Upper lobe of left lung (tissue), 6 donors: ENCODE data around the gene NRXN3. TPM values are rescaled to one million over a fixed set of nuclear protein-coding genes. Genes with fewer than 3 reads are reported as not detected.

ENCODE experiments used
- ATAC-seq, 2 donors: fragments of 200-7000 bp; cut with Tn5 transposase; one replicate each; pipeline ENCODE4 v1.9.1; 2022; ENCODE audit warnings: mild to moderate bottlenecking in 2 of 2, moderate library complexity in 2 of 2; ENCODE audit not compliant: low FRiP score in 2 of 2
- DNase-seq, 2 donors: peaks; one replicate each; pipeline ENCODE4 v3.0.0-alpha.2; 2019 to 2020
- H3K27ac ChIP-seq, 4 donors: fragments of 200-600 bp; sonication (generic); one replicate each; pipeline ENCODE4 v1.5.1; 2016 to 2019
- H3K27me3 ChIP-seq, 4 donors: fragments of 200-600 bp; sonication (generic); one replicate each; pipeline ENCODE4 v1.5.1; 2017 to 2019
- H3K36me3 ChIP-seq, 4 donors: fragments of 200-600 bp; sonication (generic); one replicate each; pipeline ENCODE4 v1.5.1; 2016 to 2019
- H3K4me1 ChIP-seq, 4 donors: fragments of 200-600 bp; sonication (generic); one replicate each; pipeline ENCODE4 v1.5.1; 2018 to 2019
- H3K4me3 ChIP-seq, 4 donors: fragments of 200-600 bp; sonication (generic); one replicate each; pipeline ENCODE4 v1.5.1; 2017 to 2019; ENCODE audit warnings: mild to moderate bottlenecking in 2 of 4, moderate library complexity in 1 of 4
- H3K9me3 ChIP-seq, 4 donors: fragments of 200-600 bp; sonication (generic); one replicate each; pipeline ENCODE4 v1.5.1; 2018 to 2019
- CTCF ChIP-seq, 6 experiments: fragments of 450-650 bp in 4 of 6; fragments of 200-600 bp in 2 of 6; sonication (generic) in 2 of 6; IDR thresholded peaks; one replicate each; pipeline ENCODE4 v1.5.1; 2016 to 2019; ENCODE audit warnings: antibody characterized with exemption in 6 of 6
- EP300 ChIP-seq, 4 donors: sonication (generic); formaldehyde crosslinking; IDR thresholded peaks; one replicate each; pipeline ENCODE4 v1.5.1; 2017; ENCODE audit warnings: antibody characterized with exemption in 4 of 4, control low read depth in 2 of 4
- POLR2A ChIP-seq, 4 donors: fragments of 450-650 bp; IDR thresholded peaks; one replicate each; pipeline ENCODE4 v1.5.1; 2016 to 2017; ENCODE audit warnings: antibody characterized with exemption in 4 of 4, mild to moderate bottlenecking in 2 of 4
- POLR2AphosphoS5 ChIP-seq, 2 donors: sonication (generic); formaldehyde crosslinking; IDR thresholded peaks; one replicate each; pipeline ENCODE4 v1.5.1; 2017; ENCODE audit warnings: antibody characterized with exemption in 2 of 2
- WGBS, 2 donors: methylation state at CpG; one replicate each; pipeline ENCODE4 v1.1.5; 2017 to 2018; 5-methylcytosine and 5-hydroxymethylcytosine counted together
- total RNA-seq, 6 donors: library from RNA; depleted of rRNA in 4 of 6; stranded (reverse); fragments of >200 nt in 4 of 6; gene quantifications; one replicate each; pipeline versions ENCODE4 v1.1.0 to v1.2.1, GENCODE V29; 2016 to 2021
- donor health status: DM: no; HTN: no; CAD: no; lungs with moderate emphysema.
- donor health status: DM: no; HTN: yes; CAD: no; lungs with severe emphysema.

The NRXN3 gene
- total RNA-seq, 6 donors from 2014 or later = 4.4 to 14.9 (median 7.2) TPM

GRCh38 chr14:79842270-79842669 lies 1672.1 kb downstream of the NRXN3 start:
- Histone ChIP-seq H3K4me1 (no peaks in the 10 kb centered on the region), H3K36me3 (no peaks in the 10 kb centered on the region), H3K4me3 (no peak overlapping the region), H3K27me3 (no peaks in the 10 kb centered on the region), H3K9me3 (no peaks in the 10 kb centered on the region), H3K27ac (no peak overlapping the region)
- 59 to 65% methylated on average over 3 of the region's 3 CpGs for WGBS, 2 donors
- ATAC-seq = peak; percentile 57 to 93
- DNase-seq = peak in 1 of 2 donors; percentile 20
- TF ChIP-seq POLR2AphosphoS5 (IDR thresholded peaks at IDR 0.05) = no peak
- TF ChIP-seq EP300 (IDR thresholded peaks at IDR 0.05) = no peak
- no peak for TF ChIP-seq POLR2A (IDR thresholded peaks at IDR 0.05)
- TF ChIP-seq CTCF (IDR thresholded peaks at IDR 0.05) = no peak

- H3K27ac ChIP-seq = no peak overlapping the region
- no peaks in the 10 kb centered on the region for H3K36me3 ChIP-seq
- TF ChIP-seq POLR2A (IDR thresholded peaks at IDR 0.05) (no peak), EP300 (IDR thresholded peaks at IDR 0.05) (no peak), POLR2AphosphoS5 (IDR thresholded peaks at IDR 0.05) (no peak), CTCF (IDR thresholded peaks at IDR 0.05) (no peak)
- H3K4me3 ChIP-seq = no peak overlapping the region
- 76 to 77% methylated on average over 8 of the region's 8 CpGs for WGBS, 2 donors
- no peak for ATAC-seq
- no peaks in the 10 kb centered on the region for H3K27me3 ChIP-seq
- no peaks in the 10 kb centered on the region for H3K4me1 ChIP-seq
- no peaks in the 10 kb centered on the region for H3K9me3 ChIP-seq
- no peak for DNase-seq
These were observed 1683.0 kb downstream of the NRXN3 start for GRCh38 chr14:79852950-79853744.

- H3K36me3 ChIP-seq = no peaks in the 10 kb centered on the region
- 62 to 86% methylated on average over 2 of the region's 2 CpGs for WGBS, 2 donors
- H3K9me3 ChIP-seq = no peaks in the 10 kb centered on the region
- no peaks in the 10 kb centered on the region for H3K27me3 ChIP-seq
- no peak overlapping the region for H3K27ac ChIP-seq
- ATAC-seq (peak in 1 of 2 donors; percentile 45), DNase-seq (no peak)
- no peaks in the 10 kb centered on the region for H3K4me1 ChIP-seq
- H3K4me3 ChIP-seq = no peak overlapping the region
- TF ChIP-seq POLR2AphosphoS5 (IDR thresholded peaks at IDR 0.05) (no peak), CTCF (IDR thresholded peaks at IDR 0.05) (no peak), EP300 (IDR thresholded peaks at IDR 0.05) (no peak), POLR2A (IDR thresholded peaks at IDR 0.05) (no peak)
These were observed 1685.6 kb downstream of the NRXN3 start for GRCh38 chr14:79855789-79856188.

- Histone ChIP-seq H3K36me3 (no peaks in the 10 kb centered on the region), H3K27ac (no peak overlapping the region), H3K4me3 (no peak overlapping the region), H3K27me3 (no peaks in the 10 kb centered on the region), H3K9me3 (no peaks in the 10 kb centered on the region), H3K4me1 (no peaks in the 10 kb centered on the region)
- no peak for DNase-seq
- peak in 1 of 2 donors; percentile 53 for ATAC-seq
- no peak for TF ChIP-seq POLR2AphosphoS5 (IDR thresholded peaks at IDR 0.05)
- TF ChIP-seq EP300 (IDR thresholded peaks at IDR 0.05) = no peak
- TF ChIP-seq CTCF (IDR thresholded peaks at IDR 0.05) = no peak
- TF ChIP-seq POLR2A (IDR thresholded peaks at IDR 0.05) = no peak
- WGBS, 2 donors = 83 to 84% methylated on average over 1 of the region's 1 CpG
These were observed 1686.2 kb downstream of the NRXN3 start for GRCh38 chr14:79856381-79856780.

GRCh38 chr14:79861111-79861510 lies 1690.9 kb downstream of the NRXN3 start:
- Histone ChIP-seq H3K9me3 (no peaks in the 10 kb centered on the region), H3K27ac (no peak overlapping the region), H3K27me3 (no peaks in the 10 kb centered on the region), H3K36me3 (no peaks in the 10 kb centered on the region), H3K4me3 (no peak overlapping the region), H3K4me1 (no peaks in the 10 kb centered on the region)
- no peak for ATAC-seq
- TF ChIP-seq POLR2AphosphoS5 (IDR thresholded peaks at IDR 0.05) (no peak), POLR2A (IDR thresholded peaks at IDR 0.05) (no peak), CTCF (IDR thresholded peaks at IDR 0.05) (no peak), EP300 (IDR thresholded peaks at IDR 0.05) (no peak)
- DNase-seq = no peak
- 94 to 95% methylated on average over 9 of the region's 9 CpGs for WGBS, 2 donors
